K562 (cell line): ENCODE data around the gene FN1. TPM values are rescaled to one million over a fixed set of nuclear protein-coding genes. Genes with fewer than 3 reads are reported as not detected.

ENCODE experiments used
- ATAC-seq: fragments of 200-7000 bp; cut with Tn5 transposase; 3 replicates; pipeline ENCODE4 v1.9.1; 2020; ENCODE audit warnings: moderate library complexity
- BruUV-seq: library from RNA; stranded (reverse); fragments of 400-500 nt; replicated peaks from 2 replicates; lab custom pipeline; 2021; lab: Mats Ljungman, UMichigan
- CTCF ChIA-PET: fragments of 300-600 bp; formaldehyde crosslinking; extraction: SDS; loops from one replicate; lab custom pipeline; 2021; ENCODE audit warnings: low intra/inter-chr PET ratio; lab: Yijun Ruan, JAX
- POLR2A ChIA-PET: fragments of 300-600, 350-650 bp; sonication (Branson Sonifier 250); formaldehyde crosslinking; extraction: SDS; loops from one replicate; lab custom pipeline; 2021; ENCODE audit warnings: antibody characterized with exemption, inconsistent platforms; lab: Yijun Ruan, JAX
- DNase-seq, 4 experiments: peaks; one replicate each; pipeline versions ENCODE4 v3.0.0 to v3.0.0-alpha.2; 2011 to 2018; ENCODE audit warnings: low spot score in 3 of 4, mixed read lengths in 3 of 4; ENCODE audit errors: extremely low read depth in 1 of 4
- FAIRE-seq: peaks from 2 replicates; lab custom pipeline; 2011; peaks lifted over from hg19 to GRCh38; lab: Jason Lieb, UNC
- H2AFZ ChIP-seq: 2 replicates; pipeline ENCODE4 v1.6.0; 2011; ENCODE audit warnings: low read depth, low read length, control low read depth, inconsistent platforms
- H3K27ac ChIP-seq: fragments of 200-600 bp; 3 replicates; pipeline ENCODE4 v1.8.0; 2011; ENCODE audit warnings: low read depth, mild to moderate bottlenecking, control low read depth, inconsistent platforms, low read length, moderate library complexity, mixed read lengths; ENCODE audit errors: extremely low read depth
- H3K27me3 ChIP-seq, 2 experiments: fragments of 300-600 bp in 1 of 2; 2 replicates in 1 of 2; 3 replicates in 1 of 2; pipeline versions ENCODE4 v1.6.0 to v1.8.0; 2011; ENCODE audit warnings: inconsistent platforms in 2 of 2, low read length in 2 of 2, mild to moderate bottlenecking in 1 of 2, mixed read lengths in 1 of 2, moderate library complexity in 1 of 2; ENCODE audit not compliant: control insufficient read depth in 2 of 2, insufficient read depth in 2 of 2
- H3K36me3 ChIP-seq: fragments of 300-600 bp; 3 replicates; pipeline ENCODE4 v1.8.0; 2011; ENCODE audit warnings: mild to moderate bottlenecking, low read length, inconsistent platforms; ENCODE audit not compliant: control insufficient read depth, insufficient read depth
- H3K4me1 ChIP-seq, 2 experiments: fragments of 200-600 bp in 1 of 2; replicated peaks in 1 of 2; 2 replicates in 1 of 2; 3 replicates in 1 of 2; pipeline versions ENCODE4 v1.5.1 to v1.8.0; 2011; ENCODE audit warnings: inconsistent platforms in 2 of 2, low read length in 2 of 2, mild to moderate bottlenecking in 1 of 2, mixed read lengths in 1 of 2, moderate library complexity in 1 of 2; ENCODE audit not compliant: control insufficient read depth in 2 of 2, insufficient read depth in 2 of 2
- H3K4me2 ChIP-seq: 2 replicates; pipeline ENCODE4 v1.6.1; 2011; ENCODE audit warnings: low read length, control low read depth, inconsistent platforms, mixed read lengths; ENCODE audit not compliant: insufficient read depth
- H3K4me3 ChIP-seq: fragments of 200-600 bp; sonication (generic), shearing (Covaris generic); 2 replicates; pipeline ENCODE4 v1.5.1; 2016; ENCODE audit warnings: control low read depth, inconsistent platforms
- H3K79me2 ChIP-seq: fragments of 200-600 bp; 3 replicates; pipeline ENCODE4 v1.8.0; 2011; ENCODE audit warnings: low read length, inconsistent platforms; ENCODE audit not compliant: control insufficient read depth, insufficient read depth
- H3K9ac ChIP-seq, 2 experiments: 2 replicates each; pipeline versions ENCODE4 v1.6.0 to v1.6.1; 2011; ENCODE audit warnings: low read depth in 2 of 2, low read length in 2 of 2, control low read depth in 1 of 2, inconsistent platforms in 1 of 2, mild to moderate bottlenecking in 1 of 2, mixed read lengths in 1 of 2; ENCODE audit not compliant: insufficient read depth in 1 of 2
- H3K9me1 ChIP-seq: one replicate; pipeline ENCODE4 v1.6.0; 2011; ENCODE audit warnings: inconsistent platforms, mild to moderate bottlenecking, low read length, moderate library complexity; ENCODE audit not compliant: control insufficient read depth, insufficient read depth
- H3K9me3 ChIP-seq: replicated peaks from 2 replicates; pipeline ENCODE4 v1.5.1; 2011; ENCODE audit warnings: low read depth, low read length, inconsistent platforms; ENCODE audit not compliant: control insufficient read depth, insufficient read depth
- H4K20me1 ChIP-seq: replicated peaks from 2 replicates; pipeline ENCODE4 v1.6.1; 2011; ENCODE audit warnings: low read length, inconsistent platforms, mixed read lengths; ENCODE audit not compliant: control insufficient read depth, insufficient read depth
- BRCA1 ChIP-seq, 2 experiments: fragments of 450-650 bp in 1 of 2; sonication (generic) in 1 of 2; formaldehyde crosslinking in 1 of 2; IDR thresholded peaks; 2 replicates each; pipeline versions ENCODE4 v1.5.0 to v1.6.1; 2017 to 2020; ENCODE audit warnings: mild to moderate bottlenecking in 1 of 2, missing genetic modification reagents in 1 of 2
- HIVEP1 ChIP-seq: fragments of 250-450 bp; sonication (Bioruptor Pico); IDR thresholded peaks from 2 replicates; pipeline ENCODE4 v1.4.0; 2020; ENCODE audit warnings: mild to moderate bottlenecking
- HNRNPK ChIP-seq: fragments of 200-400 bp; formaldehyde crosslinking; IDR thresholded peaks from one replicate; pipeline ENCODE4 v1.6.1; 2018; ENCODE audit warnings: mild to moderate bottlenecking, low read depth, low read length; ENCODE audit not compliant: poor library complexity, severe bottlenecking
- MYBL2 ChIP-seq, 2 experiments: fragments of 450-650 bp in 1 of 2; sonication (generic) in 1 of 2; formaldehyde crosslinking in 1 of 2; IDR thresholded peaks; 2 replicates each; pipeline versions ENCODE4 v1.6.1 to v1.8.1; 2017 to 2022; ENCODE audit warnings: borderline replicate concordance in 1 of 2, inconsistent platforms in 1 of 2, low read depth in 1 of 2, mild to moderate bottlenecking in 1 of 2, missing genetic modification reagents in 1 of 2, moderate library complexity in 1 of 2
- ZNF23 ChIP-seq: fragments of 250-450 bp; sonication (Bioruptor Pico); IDR thresholded peaks from 2 replicates; pipeline ENCODE4 v1.4.0; 2020; ENCODE audit warnings: mild to moderate bottlenecking
- WGBS: fragments of 100-300 bp; shearing (Covaris generic); methylation state at CpG from one replicate; pipeline ENCODE4 v1.1.6; 2016; ENCODE audit warnings: low coverage, mixed read lengths; ENCODE audit not compliant: insufficient coverage; ENCODE audit errors: missing lambda C conversion rate; 5-methylcytosine and 5-hydroxymethylcytosine counted together
- in situ Hi-C: fragments of 300-500 bp; cut with MboI; formaldehyde crosslinking; loops from 4 replicates; pipeline ENCODE4 v1.15.0; 2018; ENCODE audit warnings: inconsistent platforms, mixed read lengths
- intact Hi-C: fragments of 100-400 bp; cut with micrococcal nuclease; formaldehyde crosslinking; loops from 2 replicates; pipeline ENCODE4 v1.14.2; 2022
- polyA plus RNA-seq, 8 experiments: library from polyadenylated mRNA; depleted of rRNA in 4 of 8; stranded (reverse) in 5 of 8; unstranded in 3 of 8; fragments of >200 nt; fragmentation: Nextera tagmentation in 2 of 8; fragmentation: Illumina TruSeq in 1 of 8; extraction: Ambion mirVana in 2 of 8; extraction: Trizol in 1 of 8; gene quantifications; 2 replicates each; pipeline versions ENCODE4 v1.2.1 to v1.2.3, GENCODE V29; 2011 to 2014; ENCODE audit warnings: inconsistent platforms in 1 of 8, missing spikeins in 1 of 8
- total RNA-seq, 7 experiments: library from RNA; depleted of rRNA in 6 of 7; stranded (reverse); fragments of >200 nt in 6 of 7; fragmentation: Illumina TruSeq in 2 of 7; extraction: Trizol in 2 of 7; gene quantifications; 2 replicates each; pipeline versions ENCODE4 v1.2.1 to v1.2.3, GENCODE V29; 2011 to 2021; ENCODE audit warnings: low replicate concordance in 1 of 7

Gene FN1
- total and polyA plus RNA-seq, 9 of the 15 experiments (the other 6 are each of a cell fraction or from before 2014, with no cell fraction given): 7.4 to 19.1 (median 11.2) TPM

DNA sequence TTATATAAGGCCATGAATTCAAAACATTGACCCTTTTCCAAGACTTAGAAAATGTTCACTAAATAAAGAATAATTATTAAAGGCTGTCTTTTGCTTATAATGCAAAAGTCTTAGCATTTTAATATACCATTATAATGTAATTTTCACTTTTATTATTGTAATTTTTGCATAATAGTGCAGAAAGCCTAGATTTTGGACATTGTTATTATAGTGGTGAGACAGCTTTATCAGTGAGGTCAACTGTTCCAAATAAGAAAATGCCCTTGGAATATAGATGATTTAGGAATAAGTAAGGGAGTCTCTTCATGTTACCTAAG lies 67.4 kb downstream of the FN1 start:
- intact Hi-C loops (no loop called here), in situ Hi-C loops (loop anchor here (10.0 kb wide), 1 partner anchor 884 kb away; no protein-coding TSS in a partner anchor)
- H3K9me1 ChIP-seq: no peaks in the 10 kb centered on the region
- no peak overlapping the region for H3K4me3 ChIP-seq
- no peaks in the 10 kb centered on the region for H3K79me2 ChIP-seq
- no TSS peak for BruUV-seq
- DNase-seq (no peak), FAIRE-seq (no peak), ATAC-seq (no peak)
- ChIA-PET CTCF (no interaction called here), POLR2A (no interaction called here)
- TF ChIP-seq ZNF23 (CRISPR knock-in tag) (no peak), HIVEP1 (CRISPR knock-in tag) (no peak)
- no peaks in the 10 kb centered on the region for H3K27me3 ChIP-seq
- peaks cover 15% of the 10 kb centered on the region; the same call in 2 of the 3 replicates for H3K36me3 ChIP-seq
- H3K9ac ChIP-seq: no peak overlapping the region
- H3K27ac ChIP-seq: no peak overlapping the region
- H4K20me1 ChIP-seq: no peaks in the 10 kb centered on the region
- no peaks in the 10 kb centered on the region for H3K9me3 ChIP-seq
- H3K4me1 ChIP-seq: no peaks in the 10 kb centered on the region; a peak in 1 of 5 replicates
- H3K4me2 ChIP-seq: no peak overlapping the region
- no peak overlapping the region for H2AFZ ChIP-seq

DNA sequence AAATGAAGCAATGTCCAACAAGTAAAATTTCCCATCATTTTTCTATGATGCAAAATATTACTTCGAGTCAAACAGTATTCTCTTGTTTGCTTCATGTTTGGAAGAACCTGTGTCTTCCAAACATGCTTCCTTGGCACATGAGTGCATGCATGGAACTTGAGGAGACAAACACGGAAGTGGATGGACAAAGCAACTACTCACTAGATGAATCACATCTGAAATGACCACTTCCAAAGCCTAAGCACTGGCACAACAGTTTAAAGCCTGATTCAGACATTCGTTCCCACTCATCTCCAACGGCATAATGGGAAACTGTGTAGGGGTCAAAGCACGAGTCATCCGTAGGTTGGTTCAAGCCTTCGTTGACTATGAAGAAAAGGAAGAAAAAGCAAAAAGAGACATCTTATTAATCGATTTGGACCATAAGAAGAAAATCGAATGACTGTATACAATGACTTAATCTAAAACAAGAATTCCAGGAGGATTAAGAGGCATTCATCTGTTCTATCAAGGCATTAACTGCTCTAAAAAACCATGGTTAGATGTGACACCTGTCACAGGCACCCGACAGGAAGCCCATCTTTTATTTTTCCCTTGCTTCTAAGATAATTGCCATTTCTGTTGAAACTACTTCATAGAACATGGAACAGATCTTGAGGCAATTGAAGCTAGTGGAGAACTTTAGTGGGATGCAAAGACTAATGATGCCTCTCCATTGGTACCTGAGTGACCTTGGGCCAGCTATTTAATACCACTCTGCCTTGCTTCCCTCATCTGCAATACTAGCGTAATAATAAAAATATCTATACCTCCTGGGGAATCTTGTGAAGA lies 68.0 kb downstream of the FN1 start:
- ChIA-PET POLR2A (no interaction called here), CTCF (no interaction called here)
- DNase-seq: no peak
- FAIRE-seq: peak; percentile 6
- H3K4me1 ChIP-seq: no peaks in the 10 kb centered on the region; a peak in 1 of 5 replicates
- no peaks in the 10 kb centered on the region for H3K9me1 ChIP-seq
- no peak overlapping the region for H3K4me3 ChIP-seq
- H3K36me3 ChIP-seq: peaks cover 20% of the 10 kb centered on the region; the same call in 2 of the 3 replicates
- H4K20me1 ChIP-seq: no peaks in the 10 kb centered on the region
- no peaks in the 10 kb centered on the region for H3K79me2 ChIP-seq
- 84% methylated on average over 10 of the region's 11 CpGs for WGBS
- H3K4me2 ChIP-seq: no peak overlapping the region
- no peak overlapping the region for H2AFZ ChIP-seq
- no peak for ATAC-seq
- no peaks in the 10 kb centered on the region for H3K27me3 ChIP-seq
- intact Hi-C loops: no loop called here
- H3K9me3 ChIP-seq: no peaks in the 10 kb centered on the region
- no TSS peak for BruUV-seq
- H3K27ac ChIP-seq: no peak overlapping the region
- TF ChIP-seq BRCA1 (IDR thresholded peaks at IDR 0.05) (no peak), BRCA1 (CRISPR knock-in tag; IDR thresholded peaks at IDR 0.05) (no peak), MYBL2 (IDR thresholded peaks at IDR 0.05; ENCODE audit: low read depth) (no peak), MYBL2 (CRISPR knock-in tag; IDR thresholded peaks at IDR 0.05; ENCODE audit: borderline replicate concordance) (no peak), HNRNPK (no peak)
- in situ Hi-C loops: loop anchor here (10.0 kb wide), 1 partner anchor 883 kb away; no protein-coding TSS in a partner anchor
- no peak overlapping the region for H3K9ac ChIP-seq
